HepG2 (cell line): ENCODE data around the gene NKRF. TPM values are rescaled to one million over a fixed set of nuclear protein-coding genes. Genes with fewer than 3 reads are reported as not detected.

Experiments used
- ATAC-seq: fragments of 200-7000 bp; cut with Tn5 transposase; 3 replicates; pipeline ENCODE4 v1.9.1; 2020; ENCODE audit warnings: mild to moderate bottlenecking, moderate library complexity
- BruUV-seq: library from RNA; stranded (reverse); fragments of 400-500 nt; replicated peaks from 2 replicates; lab custom pipeline; 2021; lab: Mats Ljungman, UMichigan
- CTCF ChIA-PET: fragments of 300-600 bp; formaldehyde crosslinking; extraction: SDS; loops from one replicate; lab custom pipeline; 2021; ENCODE audit warnings: low total read pairs, inconsistent platforms, low intra/inter-chr PET ratio; lab: Yijun Ruan, JAX
- POLR2A ChIA-PET: fragments of 350-600 bp; sonication (Branson Sonifier 250); formaldehyde crosslinking; loops from one replicate; lab custom pipeline; 2020; ENCODE audit warnings: antibody characterized with exemption, inconsistent platforms; lab: Yijun Ruan, JAX
- DNase-seq: peaks from one replicate; pipeline ENCODE4 v3.0.0-alpha.2; 2015; ENCODE audit warnings: low spot score
- FAIRE-seq: peaks from 3 replicates; lab custom pipeline; 2011; peaks lifted over from hg19 to GRCh38; lab: Jason Lieb, UNC
- H2AFZ ChIP-seq: one replicate; pipeline ENCODE4 v1.6.1; 2011; ENCODE audit warnings: low read length, inconsistent platforms
- H3K27ac ChIP-seq: fragments of 300-600 bp; 3 replicates; pipeline ENCODE4 v1.8.0; 2011; ENCODE audit warnings: mixed run types, mild to moderate bottlenecking, mixed read lengths, low read length, inconsistent platforms; ENCODE audit not compliant: insufficient read depth; ENCODE audit errors: extremely low read length
- H3K27me3 ChIP-seq, 2 experiments: fragments of 200-600 bp in 1 of 2; 2 replicates in 1 of 2; 3 replicates in 1 of 2; pipeline versions ENCODE4 v1.6.0 to v1.8.0; 2011; ENCODE audit warnings: low read length in 2 of 2, mild to moderate bottlenecking in 2 of 2, moderate library complexity in 2 of 2, inconsistent platforms in 1 of 2; ENCODE audit not compliant: insufficient read depth in 2 of 2, control insufficient read depth in 1 of 2
- H3K36me3 ChIP-seq, 2 experiments: fragments of 200-600 bp in 1 of 2; replicated peaks in 1 of 2; 2 replicates in 1 of 2; 3 replicates in 1 of 2; pipeline versions ENCODE4 v1.5.1 to v1.8.0; 2011; ENCODE audit warnings: low read length in 2 of 2, inconsistent platforms in 1 of 2; ENCODE audit not compliant: insufficient read depth in 2 of 2, control insufficient read depth in 1 of 2
- H3K4me1 ChIP-seq: 2 replicates; pipeline ENCODE4 v1.5.1; 2012; ENCODE audit warnings: low read length, inconsistent platforms; ENCODE audit not compliant: insufficient read depth
- H3K4me2 ChIP-seq: 2 replicates; pipeline ENCODE4 v1.6.0; 2011; ENCODE audit warnings: low read depth, low read length, inconsistent platforms
- H3K4me3 ChIP-seq, 3 experiments: fragments of 200-600 bp in 1 of 3; sonication (generic), shearing (Covaris generic) in 1 of 3; replicated peaks in 1 of 3; 2 replicates each; pipeline ENCODE4 v1.5.1; 2011 to 2016; ENCODE audit warnings: low read length in 3 of 3, inconsistent platforms in 2 of 3, low read depth in 2 of 3, mild to moderate bottlenecking in 2 of 3, control low read depth in 1 of 3, mixed read lengths in 1 of 3; ENCODE audit not compliant: insufficient read depth in 1 of 3
- H3K79me2 ChIP-seq: one replicate; pipeline ENCODE4 v1.6.1; 2011; ENCODE audit warnings: low read length, inconsistent platforms; ENCODE audit not compliant: insufficient read depth
- H3K9ac ChIP-seq: 2 replicates; pipeline ENCODE4 v1.6.0; 2011; ENCODE audit warnings: mild to moderate bottlenecking, low read depth, low read length, inconsistent platforms; ENCODE audit not compliant: insufficient read depth
- H3K9me3 ChIP-seq: 2 replicates; pipeline ENCODE4 v1.5.1; 2012; ENCODE audit warnings: mild to moderate bottlenecking, low read length
- H4K20me1 ChIP-seq: 2 replicates; pipeline ENCODE4 v1.6.0; 2011; ENCODE audit warnings: inconsistent platforms, mild to moderate bottlenecking, low read length, moderate library complexity; ENCODE audit not compliant: insufficient read depth
- AGO2 ChIP-seq: fragments of 200-400 bp; formaldehyde crosslinking; optimal IDR thresholded peaks from 2 replicates; pipeline ENCODE3; 2017; ENCODE audit warnings: mild to moderate bottlenecking, low read depth, low read length, moderate library complexity
- ETV6 ChIP-seq: sonication (generic); formaldehyde crosslinking; conservative IDR thresholded peaks from 2 replicates; pipeline ENCODE4 v1.4.0; 2020; ENCODE audit warnings: missing genetic modification reagents
- HBP1 ChIP-seq: IDR thresholded peaks from 2 replicates; pipeline ENCODE4 v1.6.1; 2016; ENCODE audit warnings: low read depth, control low read depth
- HOXA3 ChIP-seq: sonication (generic); formaldehyde crosslinking; IDR thresholded peaks from 2 replicates; pipeline ENCODE4 v1.5.0; 2020; ENCODE audit warnings: missing genetic modification reagents
- MEIS1 ChIP-seq: sonication (generic); formaldehyde crosslinking; IDR thresholded peaks from 2 replicates; pipeline ENCODE4 v1.9.0; 2021; ENCODE audit warnings: mild to moderate bottlenecking, missing genetic modification reagents, moderate library complexity, borderline replicate concordance
- MTF1 ChIP-seq: sonication (generic); formaldehyde crosslinking; IDR thresholded peaks from 2 replicates; pipeline ENCODE4 v1.5.0; 2020; ENCODE audit warnings: missing genetic modification reagents
- MTF2 ChIP-seq: sonication (generic); formaldehyde crosslinking; IDR thresholded peaks from 2 replicates; pipeline ENCODE4 v1.5.0; 2020; ENCODE audit warnings: missing genetic modification reagents, borderline replicate concordance
- RBFOX2 ChIP-seq: fragments of 200-400 bp; formaldehyde crosslinking; IDR thresholded peaks from 2 replicates; pipeline ENCODE4 v1.6.1; 2017; ENCODE audit warnings: low read depth, mild to moderate bottlenecking, low read length
- RXRB ChIP-seq: IDR thresholded peaks from 2 replicates; pipeline ENCODE4 v1.6.1; 2016; ENCODE audit warnings: borderline replicate concordance, missing genetic modification reagents, missing compliant biosample characterization
- TFDP1 ChIP-seq: IDR thresholded peaks from 2 replicates; pipeline ENCODE4 v1.6.1; 2016; ENCODE audit warnings: missing compliant biosample characterization, missing genetic modification reagents, borderline replicate concordance
- ZBTB25 ChIP-seq: IDR thresholded peaks from 2 replicates; pipeline ENCODE4 v1.6.1; 2018; ENCODE audit warnings: missing genetic modification reagents
- ZFP37 ChIP-seq: sonication (generic); formaldehyde crosslinking; IDR thresholded peaks from 2 replicates; pipeline ENCODE4 v1.4.0; 2020; ENCODE audit warnings: missing genetic modification reagents, borderline replicate concordance
- ZNF597 ChIP-seq: sonication (generic); formaldehyde crosslinking; IDR thresholded peaks from 2 replicates; pipeline ENCODE4 v1.5.0; 2020; ENCODE audit warnings: missing genetic modification reagents
- WGBS: methylation state at CpG from one replicate; pipeline ENCODE4 v1.1.6; 2017; ENCODE audit warnings: low lambda C conversion rate; 5-methylcytosine and 5-hydroxymethylcytosine counted together
- in situ Hi-C: cut with HindIII; loops from 2 replicates; pipeline ENCODE4 v1.10.0; 2017; ENCODE audit warnings: low pct_unique_long_range_greater_than_20kb; ENCODE audit not compliant: extremely low pct_ligation_motif_present
- intact Hi-C: fragments of 100-400 bp; cut with micrococcal nuclease; formaldehyde crosslinking; loops from one replicate; pipeline ENCODE4 v1.10.0; 2022; ENCODE audit not compliant: unreplicated experiment
- polyA plus RNA-seq, 8 experiments: library from polyadenylated mRNA; depleted of rRNA in 3 of 8; stranded (reverse) in 7 of 8; unstranded in 1 of 8; fragments of >200 nt; fragmentation: Illumina TruSeq in 4 of 8; extraction: Trizol in 4 of 8; gene quantifications; 2 replicates each; pipeline versions ENCODE4 v1.2.1 to v1.2.3, GENCODE V29; 2011 to 2016; ENCODE audit warnings: low read depth in 4 of 8, missing spikeins in 1 of 8, mixed read lengths in 1 of 8; ENCODE audit not compliant: insufficient read depth in 1 of 8
- total RNA-seq, 5 experiments: library from RNA; depleted of rRNA; stranded (reverse); fragments of >200 nt; fragmentation: Illumina TruSeq; extraction: Trizol; gene quantifications; 2 replicates each; pipeline ENCODE4 v1.2.3, GENCODE V29; 2016; ENCODE audit warnings: low read depth in 1 of 5

NKRF gene
- total and polyA plus RNA-seq, 2 of the 13 experiments (the other 11 are each of a cell fraction or from before 2014, with no cell fraction given) = 3.3 to 6.0 TPM

- Histone ChIP-seq H3K79me2 (no peaks in the 10 kb centered on the region), H2AFZ (no peak overlapping the region), H4K20me1 (no peaks in the 10 kb centered on the region), H3K4me2 (no peak overlapping the region), H3K36me3 (no peaks in the 10 kb centered on the region; a peak in 1 of 5 replicates), H3K9me3 (no peaks in the 10 kb centered on the region), H3K9ac (no peak overlapping the region), H3K27ac (no peak overlapping the region), H3K4me3 (no peak overlapping the region), H3K4me1 (peaks cover 4% of the 10 kb centered on the region; the same call in 1 of the 2 replicates), H3K27me3 (no peaks in the 10 kb centered on the region)
- in situ Hi-C loops (no loop called here), intact Hi-C loops (no loop called here)
- 100% methylated on average over 2 of the region's 2 CpGs for WGBS
- CTCF ChIA-PET = no interaction called here
- FAIRE-seq = no peak
- POLR2A ChIA-PET = no interaction called here
- no peak for DNase-seq
- no peak for ATAC-seq
- TF ChIP-seq ZBTB25 (CRISPR knock-in tag) (no peak), MTF1 (CRISPR knock-in tag) (no peak), HOXA3 (CRISPR knock-in tag) (no peak), ZNF597 (no peak), RBFOX2 (no peak), ZFP37 (CRISPR knock-in tag) (no peak), HBP1 (CRISPR knock-in tag) (no peak), MTF2 (no peak), MEIS1 (CRISPR knock-in tag) (no peak), RXRB (CRISPR knock-in tag) (no peak), ETV6 (CRISPR knock-in tag) (no peak), AGO2 (no peak), TFDP1 (CRISPR knock-in tag) (no peak)
- BruUV-seq = no TSS peak
Measured at GRCh38 chrX:119647089-119647488, 40.9 kb upstream of the NKRF start.
